HEK293 (cell line): Measurements from ENCODE around the gene GHRHR.

ENCODE experiments used
- BCL11A ChIP-seq: fragments of 450-650 bp; formaldehyde crosslinking; IDR thresholded peaks from 2 replicates; pipeline ENCODE4 v1.5.1; 2016; ENCODE audit warnings: low read depth, missing biosample characterization, missing genetic modification characterization
- CTCF ChIP-seq: fragments of 450-650 bp; formaldehyde crosslinking; IDR thresholded peaks from 2 replicates; pipeline ENCODE4 v1.5.1; 2016; ENCODE audit warnings: missing biosample characterization, missing genetic modification characterization
- GLIS2 ChIP-seq: fragments of 450-650 bp; formaldehyde crosslinking; IDR thresholded peaks from 2 replicates; pipeline ENCODE4 v1.5.1; 2016; ENCODE audit warnings: missing biosample characterization, missing genetic modification characterization
- SCRT2 ChIP-seq: fragments of 450-650 bp; formaldehyde crosslinking; IDR thresholded peaks from 2 replicates; pipeline ENCODE4 v1.5.1; 2016; ENCODE audit warnings: missing biosample characterization, missing genetic modification characterization
- SETDB1 ChIP-seq: IDR thresholded peaks from one replicate; pipeline ENCODE4 v1.6.1; 2017; ENCODE audit warnings: mild to moderate bottlenecking, low read length, moderate library complexity, mixed read lengths; ENCODE audit not compliant: insufficient read length
- TRIM28 ChIP-seq: IDR thresholded peaks from 2 replicates; pipeline ENCODE4 v1.6.1; 2011; ENCODE audit warnings: low read length, control low read depth, borderline replicate concordance
- YY1 ChIP-seq: fragments of 450-650 bp; formaldehyde crosslinking; IDR thresholded peaks from 2 replicates; pipeline ENCODE4 v1.5.1; 2018; ENCODE audit warnings: missing biosample characterization, missing genetic modification characterization
- ZNF121 ChIP-seq: fragments of 450-650 bp; formaldehyde crosslinking; IDR thresholded peaks from 2 replicates; pipeline ENCODE4 v1.5.1; 2016; ENCODE audit warnings: missing biosample characterization, missing genetic modification characterization
- ZNF175 ChIP-seq: fragments of 450-650 bp; formaldehyde crosslinking; IDR thresholded peaks from 2 replicates; pipeline ENCODE4 v1.5.1; 2016; ENCODE audit warnings: missing biosample characterization, missing genetic modification characterization
- ZNF530 ChIP-seq: fragments of 450-650 bp; formaldehyde crosslinking; IDR thresholded peaks from 2 replicates; pipeline ENCODE4 v1.5.1; 2016; ENCODE audit warnings: low read depth, missing biosample characterization, missing genetic modification characterization
- ZSCAN18 ChIP-seq: fragments of 450-650 bp; formaldehyde crosslinking; IDR thresholded peaks from 2 replicates; pipeline ENCODE4 v1.5.1; 2016; ENCODE audit warnings: missing biosample characterization, missing genetic modification characterization
- TF ChIP-seq, protein P1 (sequence below): fragments of 450-650 bp; formaldehyde crosslinking; IDR thresholded peaks from 2 replicates; pipeline ENCODE4 v1.5.1; 2016; ENCODE audit warnings: missing biosample characterization, missing genetic modification characterization

DNA sequence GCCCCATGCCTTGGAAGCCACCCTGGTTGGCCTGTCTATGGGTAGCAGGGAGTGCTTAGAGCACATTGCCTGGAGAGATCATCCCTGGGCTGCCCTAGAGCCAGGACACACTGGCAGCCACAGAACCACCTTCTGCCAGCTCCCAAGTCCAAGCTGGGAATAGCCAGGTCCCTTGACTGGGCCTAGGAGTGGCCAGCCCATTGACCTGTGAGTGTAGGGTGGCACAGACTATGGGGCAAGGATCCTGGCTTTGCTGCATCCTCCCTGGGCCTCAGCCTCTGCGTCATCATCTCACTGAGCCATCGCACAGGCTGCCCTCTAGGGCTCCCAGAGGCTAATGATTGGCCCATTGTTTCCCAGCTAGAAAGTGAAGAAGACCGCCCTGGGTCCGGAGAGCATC, 45.1 kb upstream of the GHRHR start:
- TF ChIP-seq SCRT2 (no peak), ZNF530 (no peak), GLIS2 (no peak), SETDB1 (no peak), ZSCAN18 (tag by site-specific recombination) (no peak), ZNF121 (tag by site-specific recombination) (no peak), BCL11A (tag by site-specific recombination) (no peak), ZNF175 (tag by site-specific recombination) (no peak), CTCF (no peak), YY1 (no peak), TRIM28 (no peak)
- TF ChIP-seq, protein P1, sequence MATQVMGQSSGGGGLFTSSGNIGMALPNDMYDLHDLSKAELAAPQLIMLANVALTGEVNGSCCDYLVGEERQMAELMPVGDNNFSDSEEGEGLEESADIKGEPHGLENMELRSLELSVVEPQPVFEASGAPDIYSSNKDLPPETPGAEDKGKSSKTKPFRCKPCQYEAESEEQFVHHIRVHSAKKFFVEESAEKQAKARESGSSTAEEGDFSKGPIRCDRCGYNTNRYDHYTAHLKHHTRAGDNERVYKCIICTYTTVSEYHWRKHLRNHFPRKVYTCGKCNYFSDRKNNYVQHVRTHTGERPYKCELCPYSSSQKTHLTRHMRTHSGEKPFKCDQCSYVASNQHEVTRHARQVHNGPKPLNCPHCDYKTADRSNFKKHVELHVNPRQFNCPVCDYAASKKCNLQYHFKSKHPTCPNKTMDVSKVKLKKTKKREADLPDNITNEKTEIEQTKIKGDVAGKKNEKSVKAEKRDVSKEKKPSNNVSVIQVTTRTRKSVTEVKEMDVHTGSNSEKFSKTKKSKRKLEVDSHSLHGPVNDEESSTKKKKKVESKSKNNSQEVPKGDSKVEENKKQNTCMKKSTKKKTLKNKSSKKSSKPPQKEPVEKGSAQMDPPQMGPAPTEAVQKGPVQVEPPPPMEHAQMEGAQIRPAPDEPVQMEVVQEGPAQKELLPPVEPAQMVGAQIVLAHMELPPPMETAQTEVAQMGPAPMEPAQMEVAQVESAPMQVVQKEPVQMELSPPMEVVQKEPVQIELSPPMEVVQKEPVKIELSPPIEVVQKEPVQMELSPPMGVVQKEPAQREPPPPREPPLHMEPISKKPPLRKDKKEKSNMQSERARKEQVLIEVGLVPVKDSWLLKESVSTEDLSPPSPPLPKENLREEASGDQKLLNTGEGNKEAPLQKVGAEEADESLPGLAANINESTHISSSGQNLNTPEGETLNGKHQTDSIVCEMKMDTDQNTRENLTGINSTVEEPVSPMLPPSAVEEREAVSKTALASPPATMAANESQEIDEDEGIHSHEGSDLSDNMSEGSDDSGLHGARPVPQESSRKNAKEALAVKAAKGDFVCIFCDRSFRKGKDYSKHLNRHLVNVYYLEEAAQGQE (tag by site-specific recombination): no peak
